HEK293 (cell line): ENCODE measurements around the gene OR5T2.

Experiments
- HOXA7 ChIP-seq: sonication (generic); formaldehyde crosslinking; IDR thresholded peaks from 2 replicates; pipeline ENCODE4 v1.8.1; 2022; ENCODE audit warnings: missing genetic modification reagents, borderline replicate concordance
- ZBTB21 ChIP-seq: fragments of 450-650 bp; formaldehyde crosslinking; IDR thresholded peaks from 2 replicates; pipeline ENCODE4 v1.5.1; 2017; ENCODE audit warnings: missing biosample characterization, missing genetic modification characterization
- ZNF121 ChIP-seq: fragments of 450-650 bp; formaldehyde crosslinking; IDR thresholded peaks from 2 replicates; pipeline ENCODE4 v1.5.1; 2016; ENCODE audit warnings: missing biosample characterization, missing genetic modification characterization
- ZNF302 ChIP-seq: fragments of 450-650 bp; formaldehyde crosslinking; IDR thresholded peaks from 2 replicates; pipeline ENCODE4 v1.5.1; 2016; ENCODE audit warnings: missing biosample characterization, missing genetic modification characterization, low read depth
- ZNF48 ChIP-seq: fragments of 450-650 bp; formaldehyde crosslinking; IDR thresholded peaks from 2 replicates; pipeline ENCODE4 v1.5.1; 2016; ENCODE audit warnings: missing biosample characterization, missing genetic modification characterization
- ZNF658 ChIP-seq: fragments of 450-650 bp; formaldehyde crosslinking; IDR thresholded peaks from 2 replicates; pipeline ENCODE4; 2016; ENCODE audit warnings: missing biosample characterization, missing genetic modification characterization
- TF ChIP-seq, protein P1 (sequence below): fragments of 450-650 bp; formaldehyde crosslinking; IDR thresholded peaks from 2 replicates; pipeline ENCODE4 v1.5.1; 2016; ENCODE audit warnings: missing biosample characterization, missing genetic modification characterization

OR5T2 gene

DNA sequence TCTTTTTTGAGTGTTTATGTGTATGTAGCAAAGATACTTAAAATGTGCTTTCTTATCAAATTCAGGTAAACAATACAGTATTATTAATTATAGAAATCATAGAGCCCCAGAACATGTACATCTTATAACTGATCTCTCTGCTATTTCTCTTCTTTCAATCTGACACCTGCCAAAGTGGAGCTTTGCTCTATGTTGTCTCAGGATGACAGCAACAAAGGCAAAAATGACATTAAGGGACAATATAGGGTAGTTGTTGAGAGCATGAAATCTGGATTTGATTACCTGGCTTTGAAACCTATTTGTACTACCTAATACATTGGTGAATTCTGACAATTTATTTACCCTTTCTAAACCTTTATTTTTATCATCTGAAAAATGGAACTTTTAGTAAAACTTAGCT lies 50.6 kb downstream of the OR5T2 start (continued):
- TF ChIP-seq, protein P1, sequence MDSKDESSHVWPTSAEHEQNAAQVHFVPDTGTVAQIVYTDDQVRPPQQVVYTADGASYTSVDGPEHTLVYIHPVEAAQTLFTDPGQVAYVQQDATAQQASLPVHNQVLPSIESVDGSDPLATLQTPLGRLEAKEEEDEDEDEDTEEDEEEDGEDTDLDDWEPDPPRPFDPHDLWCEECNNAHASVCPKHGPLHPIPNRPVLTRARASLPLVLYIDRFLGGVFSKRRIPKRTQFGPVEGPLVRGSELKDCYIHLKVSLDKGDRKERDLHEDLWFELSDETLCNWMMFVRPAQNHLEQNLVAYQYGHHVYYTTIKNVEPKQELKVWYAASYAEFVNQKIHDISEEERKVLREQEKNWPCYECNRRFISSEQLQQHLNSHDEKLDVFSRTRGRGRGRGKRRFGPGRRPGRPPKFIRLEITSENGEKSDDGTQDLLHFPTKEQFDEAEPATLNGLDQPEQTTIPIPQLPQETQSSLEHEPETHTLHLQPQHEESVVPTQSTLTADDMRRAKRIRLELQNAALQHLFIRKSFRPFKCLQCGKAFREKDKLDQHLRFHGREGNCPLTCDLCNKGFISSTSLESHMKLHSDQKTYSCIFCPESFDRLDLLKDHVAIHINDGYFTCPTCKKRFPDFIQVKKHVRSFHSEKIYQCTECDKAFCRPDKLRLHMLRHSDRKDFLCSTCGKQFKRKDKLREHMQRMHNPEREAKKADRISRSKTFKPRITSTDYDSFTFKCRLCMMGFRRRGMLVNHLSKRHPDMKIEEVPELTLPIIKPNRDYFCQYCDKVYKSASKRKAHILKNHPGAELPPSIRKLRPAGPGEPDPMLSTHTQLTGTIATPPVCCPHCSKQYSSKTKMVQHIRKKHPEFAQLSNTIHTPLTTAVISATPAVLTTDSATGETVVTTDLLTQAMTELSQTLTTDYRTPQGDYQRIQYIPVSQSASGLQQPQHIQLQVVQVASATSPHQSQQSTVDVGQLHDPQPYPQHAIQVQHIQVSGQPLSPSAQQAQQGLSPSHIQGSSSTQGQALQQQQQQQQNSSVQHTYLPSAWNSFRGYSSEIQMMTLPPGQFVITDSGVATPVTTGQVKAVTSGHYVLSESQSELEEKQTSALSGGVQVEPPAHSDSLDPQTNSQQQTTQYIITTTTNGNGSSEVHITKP (tag by site-specific recombination) = no peak
- TF ChIP-seq ZNF121 (no peak), HOXA7 (CRISPR knock-in tag) (no peak), ZBTB21 (tag by site-specific recombination) (no peak), ZNF302 (no peak), ZNF658 (tag by site-specific recombination) (no peak), ZNF48 (tag by site-specific recombination) (no peak)
